ENCODE measurements around the gene FOSL2. TPM values are rescaled to one million over a fixed set of nuclear protein-coding genes. Genes with fewer than 3 reads are reported as not detected.

FOSL2 gene
- total RNA-seq, 1 experiment from 2014 or later = 53.7 TPM

DNA sequence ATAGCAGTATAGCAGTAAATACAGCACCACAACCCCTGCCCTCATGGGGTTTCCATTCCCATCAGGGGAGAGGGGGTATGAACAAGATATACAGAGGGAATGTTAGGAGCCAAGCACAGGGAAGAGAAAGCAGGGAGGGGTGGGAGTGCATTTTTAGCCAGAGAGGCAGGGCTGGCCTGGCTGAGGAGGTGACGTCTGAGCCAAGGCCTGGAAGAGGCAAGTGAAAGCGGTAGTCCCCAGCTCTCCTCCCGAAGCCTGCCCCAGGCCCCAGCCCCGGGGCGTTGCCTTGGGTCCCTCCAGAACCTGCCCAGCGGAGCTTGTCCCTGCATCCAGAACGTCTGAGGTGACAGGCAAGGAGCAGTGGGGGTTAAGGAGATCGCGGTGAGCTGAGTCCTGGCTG lies 45.1 kb upstream of the FOSL2 start:
- H3K27ac Mint-ChIP-seq (ENCODE audit: unreplicated experiment) = no peak overlapping the region
- intact Hi-C loops (cut with micrococcal nuclease; ENCODE audit: unreplicated experiment) = no loop called here
- no peaks in the 10 kb centered on the region for H3K36me3 Mint-ChIP-seq (ENCODE audit: insufficient read depth, unreplicated experiment)

GRCh38 chr2:28348149-28348567 lies 44.5 kb upstream of the FOSL2 start:
- TF ChIP-seq, protein P1, sequence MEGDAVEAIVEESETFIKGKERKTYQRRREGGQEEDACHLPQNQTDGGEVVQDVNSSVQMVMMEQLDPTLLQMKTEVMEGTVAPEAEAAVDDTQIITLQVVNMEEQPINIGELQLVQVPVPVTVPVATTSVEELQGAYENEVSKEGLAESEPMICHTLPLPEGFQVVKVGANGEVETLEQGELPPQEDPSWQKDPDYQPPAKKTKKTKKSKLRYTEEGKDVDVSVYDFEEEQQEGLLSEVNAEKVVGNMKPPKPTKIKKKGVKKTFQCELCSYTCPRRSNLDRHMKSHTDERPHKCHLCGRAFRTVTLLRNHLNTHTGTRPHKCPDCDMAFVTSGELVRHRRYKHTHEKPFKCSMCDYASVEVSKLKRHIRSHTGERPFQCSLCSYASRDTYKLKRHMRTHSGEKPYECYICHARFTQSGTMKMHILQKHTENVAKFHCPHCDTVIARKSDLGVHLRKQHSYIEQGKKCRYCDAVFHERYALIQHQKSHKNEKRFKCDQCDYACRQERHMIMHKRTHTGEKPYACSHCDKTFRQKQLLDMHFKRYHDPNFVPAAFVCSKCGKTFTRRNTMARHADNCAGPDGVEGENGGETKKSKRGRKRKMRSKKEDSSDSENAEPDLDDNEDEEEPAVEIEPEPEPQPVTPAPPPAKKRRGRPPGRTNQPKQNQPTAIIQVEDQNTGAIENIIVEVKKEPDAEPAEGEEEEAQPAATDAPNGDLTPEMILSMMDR (IDR thresholded peaks at IDR 0.05; ENCODE audit: unreplicated experiment) = no peak
- no peaks in the 10 kb centered on the region for H3K36me3 Mint-ChIP-seq (ENCODE audit: insufficient read depth, unreplicated experiment)
- no peaks in the 10 kb centered on the region for H3K27me3 Mint-ChIP-seq (ENCODE audit: unreplicated experiment)
- H3K9me3 Mint-ChIP-seq (ENCODE audit: low read depth, unreplicated experiment) = no peaks in the 10 kb centered on the region
- intact Hi-C loops (cut with micrococcal nuclease; ENCODE audit: unreplicated experiment) = no loop called here
- no peak overlapping the region for H3K27ac Mint-ChIP-seq (ENCODE audit: unreplicated experiment)
- CTCF ChIA-PET = no interaction called here
- no peaks in the 10 kb centered on the region for H3K4me1 Mint-ChIP-seq (ENCODE audit: low read depth, unreplicated experiment)
- no peak overlapping the region for H3K4me3 Mint-ChIP-seq (ENCODE audit: low read depth, unreplicated experiment)
- BruUV-seq (replicated peaks) = no TSS peak
- no peak for DNase-seq

More for the DNA sequence above, 45.1 kb upstream of the FOSL2 start:
- Mint-ChIP-seq H3K27me3 (ENCODE audit: unreplicated experiment) (no peaks in the 10 kb centered on the region), H3K4me1 (ENCODE audit: low read depth, unreplicated experiment) (peaks cover under 1% of the 10 kb centered on the region), H3K4me3 (ENCODE audit: low read depth, unreplicated experiment) (no peak overlapping the region), H3K9me3 (ENCODE audit: low read depth, unreplicated experiment) (no peaks in the 10 kb centered on the region)
- TF ChIP-seq, protein P1 (IDR thresholded peaks at IDR 0.05; ENCODE audit: unreplicated experiment) = no peak
- DNase-seq = no peak
- no TSS peak for BruUV-seq (replicated peaks)
- CTCF ChIA-PET = no interaction called here

DNA sequence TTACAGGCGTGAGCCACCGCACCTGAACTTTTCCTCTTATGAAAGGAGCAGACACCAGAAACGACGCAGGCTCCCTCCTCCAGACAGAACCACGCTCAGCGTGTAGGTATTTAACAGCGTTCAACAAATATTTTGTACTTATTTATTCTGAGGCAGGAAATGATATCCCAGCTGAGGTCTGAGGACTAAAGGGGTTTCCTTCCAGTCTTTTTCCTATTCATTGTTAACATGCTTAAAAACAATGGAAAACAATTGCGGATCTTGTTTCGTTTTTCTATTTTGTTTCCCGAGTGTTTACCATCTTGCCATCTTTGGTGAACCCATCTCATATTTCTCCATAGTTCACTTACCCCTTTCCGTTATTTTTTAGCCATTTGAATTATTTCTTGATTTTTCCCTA lies 43.7 kb upstream of the FOSL2 start:
- intact Hi-C loops (cut with micrococcal nuclease; ENCODE audit: unreplicated experiment) = no loop called here
- CTCF ChIA-PET = no interaction called here
- no peak overlapping the region for H3K27ac Mint-ChIP-seq (ENCODE audit: unreplicated experiment)
- no peaks in the 10 kb centered on the region for H3K9me3 Mint-ChIP-seq (ENCODE audit: low read depth, unreplicated experiment)
- H3K27me3 Mint-ChIP-seq (ENCODE audit: unreplicated experiment) = no peaks in the 10 kb centered on the region
- H3K4me1 Mint-ChIP-seq (ENCODE audit: low read depth, unreplicated experiment) = no peaks in the 10 kb centered on the region
- TF ChIP-seq, protein P1 (IDR thresholded peaks at IDR 0.05; ENCODE audit: unreplicated experiment) = no peak
- DNase-seq = no peak
- no peaks in the 10 kb centered on the region for H3K36me3 Mint-ChIP-seq (ENCODE audit: insufficient read depth, unreplicated experiment)
- no peak overlapping the region for H3K4me3 Mint-ChIP-seq (ENCODE audit: low read depth, unreplicated experiment)
- no TSS peak for BruUV-seq (replicated peaks)

GRCh38 chr2:28349546-28350165 lies 43.0 kb upstream of the FOSL2 start:
- no peaks in the 10 kb centered on the region for H3K27me3 Mint-ChIP-seq (ENCODE audit: unreplicated experiment)
- H3K9me3 Mint-ChIP-seq (ENCODE audit: low read depth, unreplicated experiment) = no peaks in the 10 kb centered on the region
- no peak overlapping the region for H3K27ac Mint-ChIP-seq (ENCODE audit: unreplicated experiment)
- no peak for DNase-seq
- intact Hi-C loops (cut with micrococcal nuclease; ENCODE audit: unreplicated experiment) = no loop called here
- no TSS peak for BruUV-seq (replicated peaks)
- TF ChIP-seq, protein P1 (IDR thresholded peaks at IDR 0.05; ENCODE audit: unreplicated experiment) = no peak
- CTCF ChIA-PET = no interaction called here
- H3K4me3 Mint-ChIP-seq (ENCODE audit: low read depth, unreplicated experiment) = no peak overlapping the region
- H3K36me3 Mint-ChIP-seq (ENCODE audit: insufficient read depth, unreplicated experiment) = no peaks in the 10 kb centered on the region
- H3K4me1 Mint-ChIP-seq (ENCODE audit: low read depth, unreplicated experiment) = no peaks in the 10 kb centered on the region
